HEK293T (cell line): ENCODE results near the gene PLEKHA4.

Experiments
- ARNT ChIP-seq: fragments of 450-650 bp; IDR thresholded peaks from 2 replicates; pipeline ENCODE4 v1.6.1; 2017; ENCODE audit warnings: mild to moderate bottlenecking
- FOXA1 ChIP-seq: fragments of 450-650 bp; IDR thresholded peaks from 2 replicates; pipeline ENCODE4 v1.6.1; 2016; ENCODE audit warnings: mild to moderate bottlenecking
- NFRKB ChIP-seq: fragments of 450-650 bp; IDR thresholded peaks from 2 replicates; pipeline ENCODE4 v1.6.1; 2016; ENCODE audit warnings: mild to moderate bottlenecking, moderate library complexity
- SP1 ChIP-seq: fragments of 450-650 bp; IDR thresholded peaks from 2 replicates; pipeline ENCODE4 v1.6.1; 2017
- SUZ12 ChIP-seq: fragments of 450-650 bp; IDR thresholded peaks from 2 replicates; pipeline ENCODE4 v1.6.1; 2016; ENCODE audit warnings: mild to moderate bottlenecking

GRCh38 chr19:48879025-48879637, 10.7 kb upstream of the PLEKHA4 start:
- TF ChIP-seq NFRKB (no peak), ARNT (no peak), SP1 (no peak), SUZ12 (no peak), FOXA1 (no peak)
